Tibial nerve (tissue), 3 donors: Measurements from ENCODE around the gene RPS6KA2.

Experiments used
- POLR2A ChIP-seq, 2 donors: fragments of 450-650 bp; IDR thresholded peaks; one replicate each; pipeline ENCODE4 v1.6.1; 2017; ENCODE audit warnings: antibody characterized with exemption in 2 of 2, mild to moderate bottlenecking in 2 of 2, moderate library complexity in 2 of 2
- TF ChIP-seq, protein P1 (sequence below), 5 experiments: fragments of 200-600 bp in 3 of 5; fragments of 450-650 bp in 2 of 5; sonication (generic) in 3 of 5; IDR thresholded peaks; one replicate each; pipeline ENCODE4 v1.5.1; 2016 to 2019; ENCODE audit warnings: antibody characterized with exemption in 5 of 5, mild to moderate bottlenecking in 3 of 5, moderate library complexity in 2 of 5

DNA sequence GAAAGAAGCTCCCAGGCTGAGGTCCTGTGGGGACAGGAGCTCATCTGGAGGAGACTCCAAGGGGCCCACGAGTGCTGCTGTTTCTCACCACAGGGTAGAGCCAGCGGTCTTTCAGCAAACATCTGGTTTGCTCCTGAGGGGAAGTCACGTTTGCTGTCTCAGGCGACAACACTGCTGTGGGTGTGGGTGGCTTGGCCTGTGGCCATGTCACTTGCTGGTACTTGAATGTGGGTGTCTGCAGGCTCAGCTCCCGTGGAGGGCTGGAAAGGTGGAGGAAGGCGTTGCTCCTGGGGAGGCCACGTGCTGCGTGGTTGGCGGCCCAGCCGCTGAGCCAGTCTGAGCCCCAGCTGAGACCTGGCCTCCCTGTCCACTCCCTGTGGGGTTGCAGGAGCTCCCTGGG lies 191.5 kb downstream of the RPS6KA2 start:
- TF ChIP-seq, protein P1, sequence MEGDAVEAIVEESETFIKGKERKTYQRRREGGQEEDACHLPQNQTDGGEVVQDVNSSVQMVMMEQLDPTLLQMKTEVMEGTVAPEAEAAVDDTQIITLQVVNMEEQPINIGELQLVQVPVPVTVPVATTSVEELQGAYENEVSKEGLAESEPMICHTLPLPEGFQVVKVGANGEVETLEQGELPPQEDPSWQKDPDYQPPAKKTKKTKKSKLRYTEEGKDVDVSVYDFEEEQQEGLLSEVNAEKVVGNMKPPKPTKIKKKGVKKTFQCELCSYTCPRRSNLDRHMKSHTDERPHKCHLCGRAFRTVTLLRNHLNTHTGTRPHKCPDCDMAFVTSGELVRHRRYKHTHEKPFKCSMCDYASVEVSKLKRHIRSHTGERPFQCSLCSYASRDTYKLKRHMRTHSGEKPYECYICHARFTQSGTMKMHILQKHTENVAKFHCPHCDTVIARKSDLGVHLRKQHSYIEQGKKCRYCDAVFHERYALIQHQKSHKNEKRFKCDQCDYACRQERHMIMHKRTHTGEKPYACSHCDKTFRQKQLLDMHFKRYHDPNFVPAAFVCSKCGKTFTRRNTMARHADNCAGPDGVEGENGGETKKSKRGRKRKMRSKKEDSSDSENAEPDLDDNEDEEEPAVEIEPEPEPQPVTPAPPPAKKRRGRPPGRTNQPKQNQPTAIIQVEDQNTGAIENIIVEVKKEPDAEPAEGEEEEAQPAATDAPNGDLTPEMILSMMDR (IDR thresholded peaks at IDR 0.05): peak in 1 of 5 experiments; percentile 14
- TF ChIP-seq POLR2A (IDR thresholded peaks at IDR 0.05): no peak
